Measurements from ENCODE around the gene GPS1. TPM values are rescaled to one million over a fixed set of nuclear protein-coding genes. Genes with fewer than 3 reads are reported as not detected.
A peak's percentile ranks its signal among the peaks of the same experiment; 100 is the strongest.

The GPS1 gene
- total and polyA plus RNA-seq, 2 donors (not counting 1 experiment from before 2014, with no cell fraction given), result 80.5 to 124 TPM

GRCh38 chr17:82094931-82095776 is 43.5 kb downstream of the GPS1 start:
- H2AFZ ChIP-seq (ENCODE audit: insufficient read depth, low read depth, low read length, poor library complexity, severe bottlenecking), result no peak overlapping the region
- CTCF ChIA-PET, result interaction anchor here (1.0 kb wide), 1 partner anchor 65 kb away, joined by 3 read pairs; no protein-coding TSS in a partner anchor
- POLR2A ChIA-PET, result interaction anchor here (0.6 to 1.2 kb wide), 2 partner anchors 11 to 854 kb away, joined by 3 to 7 read pairs; no protein-coding TSS in a partner anchor
- no peak overlapping the region for H3K9ac ChIP-seq (ENCODE audit: low read length)
- DNase-seq, result no peak
- no peak overlapping the region for H3K4me3 ChIP-seq (ENCODE audit: control extremely low read depth in 1 of 5, extremely low read depth in 1 of 5, insufficient read depth in 1 of 5, low read depth in 2 of 5, low read length in 4 of 5)
- Mint-ChIP-seq H3K27ac (no peak overlapping the region), H3K4me3 (peak overlapping the region; percentile 50), H3K4me1 (peaks cover 7% of the 10 kb centered on the region), H3K9me3 (ENCODE audit: insufficient read depth) (no peaks in the 10 kb centered on the region), H3K27me3 (no peaks in the 10 kb centered on the region)
- H3K27ac ChIP-seq (ENCODE audit: low read length in 2 of 2), result no peak overlapping the region
- WGBS (ENCODE audit: insufficient coverage), result 94% methylated on average over 37 of the region's 37 CpGs
- H4K20me1 ChIP-seq (ENCODE audit: control insufficient read depth, insufficient read depth, low read length, poor library complexity, severe bottlenecking), result peaks cover 15% of the 10 kb centered on the region
- intact Hi-C loops (cut with micrococcal nuclease), result loop anchor here (5.0 to 10.0 kb wide), 2 partner anchors 120 to 957 kb away; partner anchors contain the start of gene CCDC57
- no peak for TF ChIP-seq EZH2 (IDR thresholded peaks at IDR 0.05; ENCODE audit: borderline replicate concordance, insufficient read depth, low read depth, low read length, poor library complexity, severe bottlenecking)
- TF ChIP-seq, protein P1, sequence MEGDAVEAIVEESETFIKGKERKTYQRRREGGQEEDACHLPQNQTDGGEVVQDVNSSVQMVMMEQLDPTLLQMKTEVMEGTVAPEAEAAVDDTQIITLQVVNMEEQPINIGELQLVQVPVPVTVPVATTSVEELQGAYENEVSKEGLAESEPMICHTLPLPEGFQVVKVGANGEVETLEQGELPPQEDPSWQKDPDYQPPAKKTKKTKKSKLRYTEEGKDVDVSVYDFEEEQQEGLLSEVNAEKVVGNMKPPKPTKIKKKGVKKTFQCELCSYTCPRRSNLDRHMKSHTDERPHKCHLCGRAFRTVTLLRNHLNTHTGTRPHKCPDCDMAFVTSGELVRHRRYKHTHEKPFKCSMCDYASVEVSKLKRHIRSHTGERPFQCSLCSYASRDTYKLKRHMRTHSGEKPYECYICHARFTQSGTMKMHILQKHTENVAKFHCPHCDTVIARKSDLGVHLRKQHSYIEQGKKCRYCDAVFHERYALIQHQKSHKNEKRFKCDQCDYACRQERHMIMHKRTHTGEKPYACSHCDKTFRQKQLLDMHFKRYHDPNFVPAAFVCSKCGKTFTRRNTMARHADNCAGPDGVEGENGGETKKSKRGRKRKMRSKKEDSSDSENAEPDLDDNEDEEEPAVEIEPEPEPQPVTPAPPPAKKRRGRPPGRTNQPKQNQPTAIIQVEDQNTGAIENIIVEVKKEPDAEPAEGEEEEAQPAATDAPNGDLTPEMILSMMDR (IDR thresholded peaks at IDR 0.05), result no peak
- no peak for ATAC-seq (ENCODE audit: low read depth)
- H3K4me1 ChIP-seq (ENCODE audit: control insufficient read depth in 2 of 2, insufficient read depth in 2 of 2, low read length in 2 of 2), result peaks cover 16 to 23% of the 10 kb centered on the region in 2 donors
- H3K27me3 ChIP-seq (replicated peaks in 1 of 4; ENCODE audit: control extremely low read depth in 1 of 4, control insufficient read depth in 3 of 4, insufficient read depth in 4 of 4, low read length in 3 of 4), result no peaks in the 10 kb centered on the region
- no peaks in the 10 kb centered on the region for H3K9me3 ChIP-seq (ENCODE audit: control extremely low read depth in 1 of 3, control insufficient read depth in 2 of 3, insufficient read depth in 1 of 3, low read length in 2 of 3)
- peaks cover 35% of the 10 kb centered on the region for H3K79me2 ChIP-seq (ENCODE audit: control insufficient read depth, insufficient read depth, low read length)
- peaks cover 0 to 38% of the 10 kb centered on the region in 2 experiments for H3K36me3 ChIP-seq (replicated peaks in 1 of 2; ENCODE audit: control extremely low read depth in 1 of 2, control insufficient read depth in 1 of 2, extremely low read depth in 1 of 2, insufficient read depth in 2 of 2, low read length in 1 of 2)
- no peak overlapping the region for H3K4me2 ChIP-seq (replicated peaks; ENCODE audit: low read depth, low read length, poor library complexity, severe bottlenecking)
